Measurements from ENCODE around the gene SLC13A5.

SLC13A5 gene

DNA sequence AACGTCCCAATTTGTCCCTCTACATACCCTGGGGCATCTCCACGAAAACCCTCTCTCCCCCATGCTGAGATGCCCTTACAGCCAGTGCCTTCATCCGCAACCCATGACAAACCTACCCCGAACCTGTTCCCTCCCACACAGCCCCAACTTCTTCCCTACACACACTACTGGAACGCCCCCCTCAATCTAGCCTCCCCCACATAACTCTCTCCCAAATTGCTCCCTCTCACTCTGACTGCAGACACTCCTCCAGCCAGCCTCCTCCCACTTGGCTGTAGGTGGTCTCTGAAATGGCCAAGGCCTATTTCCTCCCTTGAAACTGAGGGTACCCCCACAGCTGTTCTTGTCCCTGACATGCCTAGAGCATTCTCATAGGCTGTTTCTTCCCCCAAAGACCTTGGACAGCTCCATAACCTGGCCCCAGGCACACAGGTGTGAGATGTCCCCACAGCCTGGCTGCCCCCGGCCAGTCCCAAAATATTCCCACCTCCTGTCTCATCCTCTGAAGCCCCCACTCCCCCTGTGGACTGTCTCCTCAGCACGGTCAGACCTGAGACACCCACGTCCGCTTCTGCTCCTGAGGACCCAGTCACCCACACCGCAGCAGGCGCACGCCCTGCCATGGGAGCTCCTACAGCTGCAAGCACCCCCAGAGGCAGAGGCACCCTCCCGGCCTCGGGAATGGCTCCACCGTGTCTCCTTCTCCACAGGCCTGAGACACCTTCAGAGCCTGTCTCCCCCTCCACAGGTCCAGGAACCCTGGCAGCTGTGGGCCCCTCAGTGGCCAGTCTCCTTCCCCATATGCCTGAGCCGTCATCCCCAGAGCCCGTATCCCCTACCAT, 76.3 kb downstream of the SLC13A5 start:
- no peak for FAIRE-seq

DNA sequence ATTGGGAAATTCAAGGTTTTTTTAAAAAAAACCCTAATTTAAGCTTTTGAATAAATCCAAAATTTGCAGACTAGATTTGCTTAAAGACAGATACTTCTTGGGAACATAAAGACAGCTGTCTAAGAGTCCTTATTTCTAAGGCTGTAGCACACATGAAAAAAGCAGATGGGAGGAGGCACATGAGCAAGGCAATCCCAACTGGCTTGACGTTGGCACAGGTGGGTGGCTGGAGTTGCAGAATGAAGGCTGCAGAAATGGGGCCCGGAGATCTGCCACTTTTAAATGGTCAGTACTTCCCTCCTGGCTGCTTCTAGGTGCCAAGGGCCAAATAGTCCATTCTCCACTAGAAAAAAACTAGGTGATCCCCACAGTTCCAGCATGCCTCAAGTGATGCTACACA, 77.1 kb downstream of the SLC13A5 start:
- FAIRE-seq: no peak
